HepG2 (cell line): ENCODE results near the gene ZNF678. TPM values are rescaled to one million over a fixed set of nuclear protein-coding genes. Genes with fewer than 3 reads are reported as not detected.

Source experiments
- ATAC-seq: fragments of 200-7000 bp; cut with Tn5 transposase; 3 replicates; pipeline ENCODE4 v1.9.1; 2020; ENCODE audit warnings: mild to moderate bottlenecking, moderate library complexity
- BruUV-seq: library from RNA; stranded (reverse); fragments of 400-500 nt; replicated peaks from 2 replicates; lab custom pipeline; 2021; lab: Mats Ljungman, UMichigan
- CTCF ChIA-PET: fragments of 300-600 bp; formaldehyde crosslinking; extraction: SDS; loops from one replicate; lab custom pipeline; 2021; ENCODE audit warnings: low total read pairs, inconsistent platforms, low intra/inter-chr PET ratio; lab: Yijun Ruan, JAX
- POLR2A ChIA-PET: fragments of 350-600 bp; sonication (Branson Sonifier 250); formaldehyde crosslinking; loops from one replicate; lab custom pipeline; 2020; ENCODE audit warnings: antibody characterized with exemption, inconsistent platforms; lab: Yijun Ruan, JAX
- DNase-seq: peaks from one replicate; pipeline ENCODE4 v3.0.0-alpha.2; 2015; ENCODE audit warnings: low spot score
- FAIRE-seq: peaks from 3 replicates; lab custom pipeline; 2011; peaks lifted over from hg19 to GRCh38; lab: Jason Lieb, UNC
- H2AFZ ChIP-seq: one replicate; pipeline ENCODE4 v1.6.1; 2011; ENCODE audit warnings: low read length, inconsistent platforms
- H3K27ac ChIP-seq: fragments of 300-600 bp; 3 replicates; pipeline ENCODE4 v1.8.0; 2011; ENCODE audit warnings: mixed run types, mild to moderate bottlenecking, mixed read lengths, low read length, inconsistent platforms; ENCODE audit not compliant: insufficient read depth; ENCODE audit errors: extremely low read length
- H3K27me3 ChIP-seq, 2 experiments: fragments of 200-600 bp in 1 of 2; 2 replicates in 1 of 2; 3 replicates in 1 of 2; pipeline versions ENCODE4 v1.6.0 to v1.8.0; 2011; ENCODE audit warnings: low read length in 2 of 2, mild to moderate bottlenecking in 2 of 2, moderate library complexity in 2 of 2, inconsistent platforms in 1 of 2; ENCODE audit not compliant: insufficient read depth in 2 of 2, control insufficient read depth in 1 of 2
- H3K36me3 ChIP-seq, 2 experiments: fragments of 200-600 bp in 1 of 2; replicated peaks in 1 of 2; 2 replicates in 1 of 2; 3 replicates in 1 of 2; pipeline versions ENCODE4 v1.5.1 to v1.8.0; 2011; ENCODE audit warnings: low read length in 2 of 2, inconsistent platforms in 1 of 2; ENCODE audit not compliant: insufficient read depth in 2 of 2, control insufficient read depth in 1 of 2
- H3K4me1 ChIP-seq: 2 replicates; pipeline ENCODE4 v1.5.1; 2012; ENCODE audit warnings: low read length, inconsistent platforms; ENCODE audit not compliant: insufficient read depth
- H3K4me2 ChIP-seq: 2 replicates; pipeline ENCODE4 v1.6.0; 2011; ENCODE audit warnings: low read depth, low read length, inconsistent platforms
- H3K4me3 ChIP-seq, 3 experiments: fragments of 200-600 bp in 1 of 3; sonication (generic), shearing (Covaris generic) in 1 of 3; replicated peaks in 1 of 3; 2 replicates each; pipeline ENCODE4 v1.5.1; 2011 to 2016; ENCODE audit warnings: low read length in 3 of 3, inconsistent platforms in 2 of 3, low read depth in 2 of 3, mild to moderate bottlenecking in 2 of 3, control low read depth in 1 of 3, mixed read lengths in 1 of 3; ENCODE audit not compliant: insufficient read depth in 1 of 3
- H3K79me2 ChIP-seq: one replicate; pipeline ENCODE4 v1.6.1; 2011; ENCODE audit warnings: low read length, inconsistent platforms; ENCODE audit not compliant: insufficient read depth
- H3K9ac ChIP-seq: 2 replicates; pipeline ENCODE4 v1.6.0; 2011; ENCODE audit warnings: mild to moderate bottlenecking, low read depth, low read length, inconsistent platforms; ENCODE audit not compliant: insufficient read depth
- H3K9me3 ChIP-seq: 2 replicates; pipeline ENCODE4 v1.5.1; 2012; ENCODE audit warnings: mild to moderate bottlenecking, low read length
- H4K20me1 ChIP-seq: 2 replicates; pipeline ENCODE4 v1.6.0; 2011; ENCODE audit warnings: inconsistent platforms, mild to moderate bottlenecking, low read length, moderate library complexity; ENCODE audit not compliant: insufficient read depth
- CREM ChIP-seq, 2 experiments: sonication (generic) in 1 of 2; formaldehyde crosslinking in 1 of 2; IDR thresholded peaks; 2 replicates each; pipeline versions ENCODE4 v1.4.0 to v1.6.1; 2016 to 2020; ENCODE audit warnings: antibody characterized with exemption in 1 of 2, mild to moderate bottlenecking in 1 of 2, missing genetic modification reagents in 1 of 2
- RXRA ChIP-seq: sonication (generic); formaldehyde crosslinking; IDR thresholded peaks from 2 replicates; pipeline ENCODE4 v1.5.1; 2020; ENCODE audit warnings: missing genetic modification reagents
- SYNCRIP ChIP-seq: fragments of 200-400 bp; formaldehyde crosslinking; IDR thresholded peaks from 2 replicates; pipeline ENCODE4 v1.6.1; 2018; ENCODE audit warnings: mild to moderate bottlenecking, low read depth, low read length; ENCODE audit not compliant: insufficient read depth
- ZNF264 ChIP-seq: sonication (generic); formaldehyde crosslinking; IDR thresholded peaks from 2 replicates; pipeline ENCODE4 v1.4.0; 2020; ENCODE audit warnings: missing genetic modification reagents
- ZNF468 ChIP-seq: sonication (generic); formaldehyde crosslinking; IDR thresholded peaks from 2 replicates; pipeline ENCODE4 v1.8.0; 2022; ENCODE audit warnings: mild to moderate bottlenecking, moderate library complexity, missing genetic modification reagents
- ZNF562 ChIP-seq: sonication (generic); formaldehyde crosslinking; IDR thresholded peaks from 2 replicates; pipeline ENCODE4 v1.8.0; 2022; ENCODE audit warnings: missing genetic modification reagents, borderline replicate concordance
- ZNF850 ChIP-seq: sonication (generic); formaldehyde crosslinking; conservative IDR thresholded peaks from 2 replicates; pipeline ENCODE4 v1.9.0; 2021; ENCODE audit warnings: mild to moderate bottlenecking, missing genetic modification reagents
- WGBS: methylation state at CpG from one replicate; pipeline ENCODE4 v1.1.6; 2017; ENCODE audit warnings: low lambda C conversion rate; 5-methylcytosine and 5-hydroxymethylcytosine counted together
- in situ Hi-C: cut with HindIII; loops from 2 replicates; pipeline ENCODE4 v1.10.0; 2017; ENCODE audit warnings: low pct_unique_long_range_greater_than_20kb; ENCODE audit not compliant: extremely low pct_ligation_motif_present
- intact Hi-C: fragments of 100-400 bp; cut with micrococcal nuclease; formaldehyde crosslinking; loops from one replicate; pipeline ENCODE4 v1.10.0; 2022; ENCODE audit not compliant: unreplicated experiment
- polyA plus RNA-seq, 8 experiments: library from polyadenylated mRNA; depleted of rRNA in 3 of 8; stranded (reverse) in 7 of 8; unstranded in 1 of 8; fragments of >200 nt; fragmentation: Illumina TruSeq in 4 of 8; extraction: Trizol in 4 of 8; gene quantifications; 2 replicates each; pipeline versions ENCODE4 v1.2.1 to v1.2.3, GENCODE V29; 2011 to 2016; ENCODE audit warnings: low read depth in 4 of 8, missing spikeins in 1 of 8, mixed read lengths in 1 of 8; ENCODE audit not compliant: insufficient read depth in 1 of 8
- total RNA-seq, 5 experiments: library from RNA; depleted of rRNA; stranded (reverse); fragments of >200 nt; fragmentation: Illumina TruSeq; extraction: Trizol; gene quantifications; 2 replicates each; pipeline ENCODE4 v1.2.3, GENCODE V29; 2016; ENCODE audit warnings: low read depth in 1 of 5
- TF ChIP-seq, protein P1 (sequence below): sonication (generic); formaldehyde crosslinking; IDR thresholded peaks from 2 replicates; pipeline ENCODE4 v1.9.0; 2021; ENCODE audit warnings: missing genetic modification reagents, mild to moderate bottlenecking, borderline replicate concordance
- TF ChIP-seq, protein P2 (sequence below): sonication (generic); formaldehyde crosslinking; IDR thresholded peaks from 2 replicates; pipeline ENCODE4 v1.5.1; 2020; ENCODE audit warnings: missing genetic modification reagents, mild to moderate bottlenecking, borderline replicate concordance

The ZNF678 gene
- total and polyA plus RNA-seq, 2 of the 13 experiments (the other 11 are each of a cell fraction or from before 2014, with no cell fraction given), result 2.0 to 7.6 TPM

DNA sequence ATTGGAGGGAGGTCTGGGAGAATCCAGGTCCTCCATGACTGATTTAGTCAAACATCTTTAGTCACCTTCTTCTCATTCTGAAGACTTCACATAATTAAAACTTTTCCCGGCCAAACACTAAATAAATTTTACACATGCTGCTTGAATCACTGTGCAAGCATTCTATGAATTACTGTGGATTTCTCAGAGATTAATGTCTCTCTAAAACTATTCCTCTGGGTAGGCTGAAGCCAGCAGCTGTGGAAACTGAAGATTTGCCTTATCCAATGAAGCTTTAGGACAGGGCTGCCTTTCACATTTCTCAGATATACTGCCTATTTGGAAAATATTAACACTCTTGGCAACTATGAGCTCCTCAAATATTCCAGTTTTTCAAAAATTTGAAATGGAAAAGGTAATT lies 110.1 kb downstream of the ZNF678 start (continued):
- TF ChIP-seq, protein P1, sequence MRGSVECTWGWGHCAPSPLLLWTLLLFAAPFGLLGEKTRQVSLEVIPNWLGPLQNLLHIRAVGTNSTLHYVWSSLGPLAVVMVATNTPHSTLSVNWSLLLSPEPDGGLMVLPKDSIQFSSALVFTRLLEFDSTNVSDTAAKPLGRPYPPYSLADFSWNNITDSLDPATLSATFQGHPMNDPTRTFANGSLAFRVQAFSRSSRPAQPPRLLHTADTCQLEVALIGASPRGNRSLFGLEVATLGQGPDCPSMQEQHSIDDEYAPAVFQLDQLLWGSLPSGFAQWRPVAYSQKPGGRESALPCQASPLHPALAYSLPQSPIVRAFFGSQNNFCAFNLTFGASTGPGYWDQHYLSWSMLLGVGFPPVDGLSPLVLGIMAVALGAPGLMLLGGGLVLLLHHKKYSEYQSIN (CRISPR knock-in tag), result no peak
- TF ChIP-seq ZNF468 (CRISPR knock-in tag), result no peak

DNA sequence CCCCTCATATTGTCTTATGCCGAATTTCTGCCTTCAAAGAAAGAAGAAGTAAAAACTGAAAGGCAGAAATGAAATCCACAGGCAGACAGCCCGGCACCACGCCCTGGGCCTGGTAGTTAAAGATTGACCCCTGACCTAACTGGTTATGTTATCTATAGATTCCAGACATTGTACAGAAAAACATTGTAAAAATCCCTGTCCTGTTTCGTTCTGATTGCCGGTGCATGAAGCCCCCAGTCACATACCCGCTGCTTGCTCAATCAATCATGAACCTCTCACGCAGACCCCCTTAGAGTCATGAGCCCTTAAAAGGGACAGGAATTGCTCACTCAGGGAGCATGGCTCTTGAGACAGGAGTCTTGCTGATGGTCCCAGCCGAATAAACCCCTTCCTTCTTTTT lies 122.5 kb downstream of the ZNF678 start:
- CTCF ChIA-PET, result no interaction called here
- Histone ChIP-seq H3K9ac (no peak overlapping the region), H3K27ac (no peak overlapping the region), H4K20me1 (no peaks in the 10 kb centered on the region), H3K4me1 (no peaks in the 10 kb centered on the region), H2AFZ (no peak overlapping the region), H3K4me2 (no peak overlapping the region), H3K36me3 (no peaks in the 10 kb centered on the region), H3K27me3 (no peaks in the 10 kb centered on the region), H3K4me3 (no peak overlapping the region), H3K9me3 (peaks cover 47% of the 10 kb centered on the region), H3K79me2 (no peaks in the 10 kb centered on the region)
- in situ Hi-C loops, result no loop called here
- no peak for DNase-seq
- no peak for ATAC-seq
- no TSS peak for BruUV-seq
- 16% methylated on average over 8 of the region's 8 CpGs for WGBS
- POLR2A ChIA-PET, result no interaction called here
- no peak for FAIRE-seq
- intact Hi-C loops, result no loop called here
- TF ChIP-seq ZNF562 (CRISPR knock-in tag) (no peak), SYNCRIP (no peak), ZNF264 (CRISPR knock-in tag) (no peak), RXRA (CRISPR knock-in tag) (no peak), ZNF850 (CRISPR knock-in tag) (no peak), CREM (IDR thresholded peaks at IDR 0.05) (no peak), CREM (CRISPR knock-in tag; IDR thresholded peaks at IDR 0.05) (no peak)
- TF ChIP-seq, protein P2, sequence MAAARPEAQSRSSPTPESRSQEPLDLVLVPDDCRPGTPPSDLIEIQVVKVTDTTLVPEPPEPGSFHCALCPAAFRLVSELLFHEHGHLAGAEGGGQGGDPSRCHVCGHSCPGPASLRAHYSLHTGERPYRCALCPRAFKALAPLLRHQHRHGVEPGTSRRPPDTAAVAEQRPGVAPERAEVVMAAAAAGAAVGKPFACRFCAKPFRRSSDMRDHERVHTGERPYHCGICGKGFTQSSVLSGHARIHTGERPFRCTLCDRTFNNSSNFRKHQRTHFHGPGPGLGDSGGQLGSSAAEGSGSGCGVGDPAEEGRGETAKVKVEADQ (CRISPR knock-in tag), result no peak
